GM18499 (cell line): ENCODE data around the gene ZNF778.
"Not testable (repeated sequence)": the region's sequence is repeated elsewhere in the genome, so short reads cannot be mapped to it uniquely, and the experiment has no call there.

Source experiments
- ATAC-seq: cut with Tn5 transposase; IDR thresholded peaks from one replicate; pipeline ENCODE4 v1.9.1; 2021; ENCODE audit warnings: moderate number of reproducible peaks; ENCODE audit not compliant: insufficient read depth, unreplicated experiment

The ZNF778 gene

DNA sequence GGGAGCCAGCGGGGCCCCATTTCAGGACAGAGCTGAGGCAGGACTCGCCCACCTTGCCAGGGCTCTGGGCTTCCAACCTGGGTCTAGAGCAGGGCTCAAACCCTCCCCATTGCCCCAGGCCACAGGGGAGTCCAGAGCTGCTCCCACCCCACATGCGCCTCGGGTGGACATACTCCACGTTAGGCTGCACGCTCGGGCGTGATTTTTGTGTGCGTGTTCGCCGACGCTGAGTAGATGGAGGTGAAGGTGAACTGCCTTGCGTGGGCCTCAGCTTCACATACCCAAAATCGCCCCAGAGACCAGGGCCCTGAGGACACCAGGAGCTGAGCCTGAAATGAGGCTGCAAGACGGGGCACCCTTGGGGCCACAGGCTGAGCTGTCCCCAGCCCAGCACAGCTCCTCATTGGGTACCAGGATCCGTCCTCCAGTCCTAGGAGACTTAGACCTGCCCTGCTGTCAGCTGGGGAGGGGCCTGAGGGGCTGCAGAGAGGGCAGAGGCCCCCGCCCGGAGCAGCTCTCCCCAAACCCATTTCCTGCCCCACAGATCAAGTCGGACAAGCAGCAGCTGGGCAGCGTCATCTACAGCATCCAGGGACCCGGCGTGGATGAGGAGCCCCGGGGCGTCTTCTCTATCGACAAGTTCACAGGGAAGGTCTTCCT is 37.7 kb upstream of the ZNF778 start:
- ATAC-seq = no peak

DNA sequence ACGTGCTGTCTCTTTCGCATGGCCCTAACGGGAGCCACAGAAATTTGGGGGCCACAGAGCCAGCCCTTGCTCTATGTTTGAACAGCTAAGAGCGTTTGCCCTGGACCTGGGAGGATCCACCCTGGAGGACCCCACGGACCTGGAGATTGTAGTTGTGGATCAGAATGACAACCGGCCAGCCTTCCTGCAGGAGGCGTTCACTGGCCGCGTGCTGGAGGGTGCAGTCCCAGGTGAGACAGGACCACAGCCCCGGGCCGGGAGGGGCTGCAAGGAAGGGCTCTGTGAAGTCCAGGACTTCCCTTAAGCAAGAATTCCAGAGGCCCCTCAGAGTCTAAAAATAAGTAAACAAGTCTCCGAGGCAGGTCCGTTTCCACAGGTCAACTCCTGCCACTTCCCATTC is 34.0 kb upstream of the ZNF778 start:
- ATAC-seq = no peak

DNA sequence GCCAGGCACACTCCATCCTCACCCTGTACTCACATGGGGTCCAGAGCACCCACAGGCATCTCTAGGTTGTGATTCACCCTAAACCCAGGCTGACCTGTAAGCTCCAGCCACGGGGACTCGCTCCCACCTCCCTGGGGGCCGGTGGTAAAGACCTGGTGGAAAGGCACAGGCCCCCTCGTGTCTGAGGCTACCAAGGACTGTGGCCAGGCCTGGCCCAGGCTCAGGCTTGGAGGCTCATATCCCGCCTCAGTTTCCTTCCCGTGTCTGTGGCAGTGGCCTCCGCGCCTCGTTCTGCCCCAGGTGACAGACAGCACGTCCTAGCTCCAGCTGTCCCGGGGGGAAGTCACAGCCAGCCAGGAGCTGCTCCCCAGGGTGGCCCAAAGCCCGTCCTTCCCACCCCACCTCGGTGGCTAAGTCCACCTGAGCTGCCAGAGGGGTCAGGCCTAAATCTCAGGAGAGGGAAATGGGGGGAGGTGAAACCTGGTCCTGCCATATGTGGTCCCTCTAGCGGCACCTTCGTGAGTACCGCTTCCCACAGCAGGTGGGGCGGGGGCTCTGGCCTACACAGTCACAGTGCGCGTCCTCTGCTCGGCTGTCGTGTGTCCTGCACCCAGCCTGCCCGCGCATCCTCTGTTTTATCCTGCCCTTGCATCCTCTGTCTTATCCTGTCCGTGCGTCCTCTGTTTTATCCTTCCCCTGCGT is 33.4 kb upstream of the ZNF778 start:
- no peak for ATAC-seq

DNA sequence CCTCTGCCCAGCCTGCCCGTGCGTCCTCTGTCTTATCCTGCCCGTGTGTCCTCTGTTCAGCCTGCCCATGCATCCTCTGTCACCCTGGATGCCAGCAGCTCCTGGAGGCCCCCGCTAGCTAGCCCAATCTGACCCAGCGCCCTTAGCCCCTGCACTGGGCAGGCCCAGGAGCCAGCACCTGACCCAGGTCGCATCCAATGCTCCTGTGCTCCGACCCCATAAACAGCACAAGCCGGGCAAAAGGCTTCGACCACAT is 32.9 kb upstream of the ZNF778 start:
- no peak for ATAC-seq

DNA sequence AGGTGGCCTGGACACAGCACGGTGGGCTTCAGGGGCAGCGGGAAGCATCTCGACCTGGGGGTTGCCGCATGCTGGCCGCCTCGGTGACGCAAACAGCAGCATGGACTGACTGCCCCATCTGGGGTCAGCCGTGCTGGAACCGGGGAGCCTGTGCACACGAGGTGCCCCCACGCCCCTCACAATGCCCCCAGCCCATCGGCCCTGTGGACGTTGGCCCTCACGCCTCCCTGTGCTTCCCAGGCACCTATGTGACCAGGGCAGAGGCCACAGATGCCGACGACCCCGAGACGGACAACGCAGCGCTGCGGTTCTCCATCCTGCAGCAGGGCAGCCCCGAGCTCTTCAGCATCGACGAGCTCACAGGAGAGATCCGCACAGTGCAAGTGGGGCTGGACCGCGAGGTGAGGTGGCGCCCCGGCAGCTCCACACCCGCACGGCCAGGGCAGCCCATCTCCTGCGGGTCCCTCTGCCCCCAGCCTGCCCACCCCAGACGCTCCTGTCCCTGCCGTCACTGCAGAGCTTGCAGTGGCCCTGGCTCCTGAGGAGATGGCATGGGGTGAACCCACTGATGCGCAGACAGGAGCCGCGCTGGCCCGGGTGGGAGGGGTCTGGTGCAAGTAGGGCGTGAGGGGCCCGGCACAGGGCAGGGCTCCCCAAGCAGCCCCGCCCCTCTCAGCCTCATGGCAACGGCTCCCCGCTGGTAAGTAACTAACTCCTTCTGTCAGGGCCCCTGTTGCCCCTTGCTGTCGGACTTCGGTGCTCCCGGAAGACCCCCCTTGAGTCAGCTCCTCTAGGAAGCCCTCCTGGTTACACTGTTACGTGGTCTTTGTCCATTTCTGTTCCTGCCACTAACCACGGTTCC is 32.3 kb upstream of the ZNF778 start:
- no peak for ATAC-seq

DNA sequence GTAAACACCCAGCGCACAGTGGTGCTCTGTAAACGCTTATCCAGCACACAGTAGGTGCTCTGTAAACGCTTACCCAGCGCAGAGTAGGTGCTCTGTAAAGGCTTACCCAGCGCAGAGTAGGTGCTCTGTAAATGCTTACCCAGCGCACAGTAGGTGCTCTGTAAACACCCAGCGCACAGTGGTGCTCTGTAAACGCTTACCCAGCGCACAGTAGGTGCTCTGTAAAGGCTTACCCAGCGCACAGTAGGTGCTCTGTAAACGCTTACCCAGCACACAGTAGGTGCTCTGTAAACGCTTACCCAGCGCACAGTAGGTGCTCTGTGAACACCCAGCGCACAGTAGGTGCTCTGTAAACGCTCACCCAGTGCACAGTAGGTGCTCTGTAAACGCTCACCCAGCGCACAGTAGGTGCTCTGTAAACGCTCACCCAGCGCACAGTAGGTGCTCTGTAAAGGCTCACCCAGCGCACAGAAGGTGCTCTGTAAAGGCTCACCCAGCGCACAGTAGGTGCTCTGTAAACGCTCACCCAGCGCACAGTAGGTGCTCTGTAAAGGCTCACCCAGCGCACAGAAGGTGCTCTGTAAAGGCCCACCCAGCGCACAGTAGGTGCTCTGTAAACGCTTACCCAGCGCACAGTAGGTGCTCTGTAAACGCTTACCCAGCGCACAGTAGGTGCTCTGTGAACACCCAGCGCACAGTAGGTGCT is 31.5 kb upstream of the ZNF778 start:
- not testable (repeated sequence) for ATAC-seq

DNA sequence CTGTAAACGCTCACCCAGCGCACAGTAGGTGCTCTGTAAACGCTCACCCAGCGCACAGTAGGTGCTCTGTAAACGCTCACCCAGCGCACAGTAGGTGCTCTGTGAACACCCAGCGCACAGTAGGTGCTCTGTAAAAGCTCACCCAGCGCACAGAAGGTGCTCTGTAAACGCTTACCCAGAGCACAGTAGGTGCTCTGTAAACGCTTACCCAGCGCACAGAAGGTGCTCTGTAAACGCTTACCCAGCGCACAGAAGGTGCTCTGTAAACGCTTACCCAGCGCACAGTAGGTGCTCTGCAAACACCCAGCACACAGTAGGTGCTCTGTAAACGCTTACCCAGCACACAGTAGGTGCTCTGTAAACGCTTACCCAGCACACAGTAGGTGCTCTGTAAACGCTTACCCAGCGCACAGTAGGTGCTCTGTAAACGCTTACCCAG is 30.9 kb upstream of the ZNF778 start:
- not testable (repeated sequence) for ATAC-seq

DNA sequence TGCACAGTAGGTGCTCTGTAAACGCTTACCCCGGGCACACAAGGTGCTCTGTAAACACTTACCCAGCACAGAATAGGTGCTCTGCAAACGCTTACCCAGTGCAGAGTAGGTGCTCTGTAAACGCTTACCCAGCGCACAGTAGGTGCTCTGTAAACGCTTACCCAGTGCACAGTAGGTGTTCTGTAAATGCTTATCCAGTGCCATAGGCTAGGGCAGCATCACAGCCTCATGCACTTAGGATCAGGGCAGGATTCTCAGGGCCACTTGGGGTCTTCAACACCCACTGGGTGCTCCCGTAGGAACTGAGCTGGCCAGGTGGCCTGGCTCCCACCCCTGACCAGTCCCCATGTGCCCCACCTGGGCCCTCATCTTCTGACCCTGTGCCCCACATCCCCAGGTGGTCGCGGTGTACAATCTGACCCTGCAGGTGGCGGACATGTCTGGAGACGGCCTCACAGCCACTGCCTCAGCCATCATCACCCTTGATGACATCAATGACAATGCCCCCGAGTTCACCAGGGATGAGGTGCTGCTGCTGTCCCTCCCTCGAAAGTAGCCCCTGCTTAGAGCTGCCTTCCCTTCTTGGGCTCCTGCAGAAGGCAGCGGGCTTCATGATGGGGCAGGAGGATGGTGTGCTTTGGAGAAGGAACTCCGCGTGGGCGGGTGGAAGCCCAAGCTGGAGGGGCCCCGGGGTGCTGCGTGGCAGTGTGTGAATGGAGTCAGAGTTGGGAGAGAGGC is 30.3 kb upstream of the ZNF778 start:
- ATAC-seq = no peak

DNA sequence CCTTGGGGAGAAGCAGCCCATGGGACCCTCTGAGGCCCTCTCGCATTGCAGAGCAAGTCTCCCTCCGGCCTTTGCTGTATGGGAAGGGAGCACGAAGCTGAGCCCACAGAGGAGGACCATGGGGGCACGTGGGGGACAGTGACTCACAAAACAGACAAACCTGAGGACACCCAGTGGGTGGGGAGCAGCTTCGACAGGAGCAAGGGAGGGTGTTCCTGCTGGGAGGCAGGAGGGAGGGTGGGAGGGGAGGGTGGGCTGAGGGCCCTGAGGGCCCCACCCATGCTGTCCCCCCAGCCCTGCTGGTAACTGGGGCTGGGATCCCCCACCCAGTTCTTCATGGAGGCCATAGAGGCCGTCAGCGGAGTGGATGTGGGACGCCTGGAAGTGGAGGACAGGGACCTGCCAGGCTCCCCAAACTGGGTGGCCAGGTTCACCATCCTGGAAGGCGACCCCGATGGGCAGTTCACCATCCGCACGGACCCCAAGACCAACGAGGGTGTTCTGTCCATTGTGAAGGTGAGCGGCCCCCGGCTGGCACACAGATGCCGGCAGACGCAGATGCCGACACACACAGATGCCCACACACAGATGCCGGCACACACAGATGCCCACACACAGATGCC is 29.6 kb upstream of the ZNF778 start:
- no peak for ATAC-seq

DNA sequence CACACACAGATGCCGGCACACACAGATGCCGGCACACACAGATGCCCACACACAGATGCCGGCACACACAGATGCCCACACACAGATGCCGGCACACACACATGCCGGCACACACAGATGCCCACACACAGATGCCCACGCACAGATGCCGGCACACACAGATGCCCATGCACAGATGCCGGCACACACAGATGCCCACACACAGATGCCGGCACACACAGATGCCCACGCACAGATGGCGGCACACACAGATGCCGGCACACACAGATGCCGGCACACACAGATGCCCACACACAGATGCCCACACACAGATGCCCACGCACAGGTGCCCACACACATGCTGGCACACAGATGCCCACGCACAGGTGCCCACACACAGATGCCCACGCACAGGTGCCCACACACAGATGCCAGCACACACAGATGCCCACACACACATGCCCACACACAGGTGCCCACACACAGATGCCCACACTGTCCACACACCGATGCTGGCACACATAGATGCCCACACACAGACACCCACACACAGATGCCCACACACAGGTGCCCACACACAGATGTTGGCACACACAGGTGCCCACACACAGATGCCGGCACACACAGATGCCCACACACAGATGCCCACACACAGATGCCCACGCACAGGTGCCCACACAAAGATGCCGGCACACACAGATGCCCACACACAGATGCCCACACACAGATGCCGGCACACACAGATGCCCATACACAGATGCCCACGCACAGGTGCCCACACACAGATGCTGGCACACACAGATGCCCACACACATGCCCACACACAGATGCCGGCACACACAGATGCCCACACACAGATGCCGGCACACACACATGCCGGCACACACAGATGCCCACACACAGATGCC is 28.8 kb upstream of the ZNF778 start:
- not testable (repeated sequence) for ATAC-seq

DNA sequence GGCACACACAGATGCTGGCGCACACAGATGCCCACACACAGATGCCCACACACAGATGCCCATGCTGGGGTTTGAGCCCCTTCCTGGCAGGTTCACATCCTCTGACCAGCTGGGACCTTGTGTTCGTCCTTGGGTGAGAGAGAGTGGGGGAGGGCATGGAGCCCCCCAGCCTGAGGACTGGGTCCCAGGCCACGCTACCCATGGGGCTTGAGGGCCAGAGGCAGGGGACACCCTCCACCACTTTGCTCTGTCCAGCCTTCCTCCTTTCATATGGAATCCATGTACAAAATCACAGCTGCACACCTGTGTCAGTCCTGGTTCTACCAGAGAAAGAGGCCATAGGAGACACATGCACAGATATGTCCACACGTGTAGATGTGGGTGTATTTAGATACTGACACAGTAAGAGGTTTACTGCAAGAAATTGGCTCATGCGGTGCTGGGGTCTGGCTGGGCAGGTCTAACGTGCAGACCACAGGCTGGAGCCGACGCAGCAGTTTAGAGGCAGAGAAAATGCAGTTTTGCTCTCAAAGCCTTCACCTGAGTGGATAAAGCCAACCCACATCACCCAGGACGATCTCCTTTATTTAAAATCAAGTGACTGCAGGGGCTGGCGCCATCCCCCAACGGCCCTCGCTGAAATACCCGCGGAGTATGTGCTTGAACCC is 28.0 kb upstream of the ZNF778 start:
- no peak for ATAC-seq

DNA sequence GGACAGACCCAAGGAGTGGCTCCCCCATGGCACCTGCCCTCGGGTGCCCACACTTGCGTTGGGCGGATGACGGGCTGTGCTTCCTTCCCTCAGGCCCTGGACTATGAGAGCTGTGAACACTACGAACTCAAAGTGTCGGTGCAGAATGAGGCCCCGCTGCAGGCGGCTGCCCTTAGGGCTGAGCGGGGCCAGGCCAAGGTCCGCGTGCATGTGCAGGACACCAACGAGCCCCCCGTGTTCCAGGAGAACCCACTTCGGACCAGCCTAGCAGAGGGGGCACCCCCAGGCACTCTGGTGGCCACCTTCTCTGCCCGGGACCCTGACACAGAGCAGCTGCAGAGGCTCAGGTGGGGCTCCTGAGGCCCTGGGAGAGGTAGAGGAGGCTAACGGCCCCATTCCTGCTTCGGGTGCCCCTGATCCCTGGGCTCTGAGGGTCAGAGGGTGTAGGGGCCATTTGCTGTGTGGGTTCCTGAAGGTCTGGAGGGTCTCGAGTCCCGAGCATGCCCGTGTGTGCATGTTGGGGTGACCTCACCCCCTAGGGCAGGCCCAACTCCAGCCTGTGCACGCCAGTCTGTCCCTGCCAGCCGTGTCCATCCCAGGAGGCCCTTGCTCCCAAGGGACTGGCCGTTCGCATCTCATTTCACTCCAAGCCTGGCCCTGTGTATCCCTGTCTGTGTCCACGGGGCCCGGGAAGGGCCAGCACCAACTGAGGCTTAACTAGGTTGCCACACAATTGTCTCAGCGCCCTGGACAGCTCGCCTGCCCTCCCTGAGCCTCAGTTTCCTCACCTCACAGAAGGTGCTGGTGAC is 27.1 kb upstream of the ZNF778 start:
- no peak for ATAC-seq

DNA sequence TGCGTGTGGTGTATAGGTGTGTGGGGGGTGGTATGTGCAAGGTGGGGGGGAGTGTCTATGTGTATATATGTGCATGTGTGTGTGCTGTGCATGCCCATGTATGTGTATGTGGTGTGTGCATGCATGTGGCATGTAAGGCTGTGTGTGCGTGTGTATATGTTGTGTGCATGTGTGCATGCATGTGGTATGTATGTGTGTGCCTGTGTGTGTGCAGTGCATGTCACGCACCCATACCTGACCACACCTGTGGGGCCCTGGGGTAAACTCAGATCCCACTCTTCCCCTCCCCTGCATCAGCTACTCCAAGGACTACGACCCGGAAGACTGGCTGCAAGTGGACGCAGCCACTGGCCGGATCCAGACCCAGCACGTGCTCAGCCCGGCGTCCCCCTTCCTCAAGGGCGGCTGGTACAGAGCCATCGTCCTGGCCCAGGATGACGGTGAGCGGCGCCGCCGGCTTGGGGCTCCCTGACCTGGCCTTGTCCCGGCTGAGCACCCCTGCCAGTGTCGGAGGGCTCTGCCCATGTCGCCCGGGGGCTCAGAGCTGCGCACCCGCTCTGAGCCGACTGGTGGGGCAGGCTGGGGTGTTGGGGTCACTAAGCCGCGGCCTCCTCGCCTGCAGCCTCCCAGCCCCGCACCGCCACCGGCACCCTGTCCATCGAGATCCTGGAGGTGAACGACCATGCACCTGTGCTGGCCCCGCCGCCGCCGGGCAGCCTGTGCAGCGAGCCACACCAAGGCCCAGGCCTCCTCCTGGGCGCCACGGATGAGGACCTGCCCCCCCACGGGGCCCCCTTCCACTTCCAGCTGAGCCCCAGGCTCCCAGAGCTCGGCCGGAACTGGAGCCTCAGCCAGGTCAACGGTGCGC is 26.2 kb upstream of the ZNF778 start:
- ATAC-seq = no peak

DNA sequence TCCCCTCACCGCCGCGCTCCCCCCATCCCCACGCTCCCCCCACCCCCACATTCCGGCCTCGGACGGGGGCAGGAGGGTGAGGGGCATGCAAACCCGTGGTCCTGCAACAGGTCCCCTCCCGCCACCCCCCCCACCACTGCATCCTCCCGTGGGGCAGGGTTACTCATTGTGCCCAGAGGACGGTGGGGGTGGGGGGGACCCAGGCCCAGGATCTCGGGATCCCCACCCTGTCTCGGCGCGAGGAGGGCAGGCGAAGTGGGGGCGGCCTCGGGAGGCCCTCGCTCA is 25.7 kb upstream of the ZNF778 start:
- no peak for ATAC-seq

DNA sequence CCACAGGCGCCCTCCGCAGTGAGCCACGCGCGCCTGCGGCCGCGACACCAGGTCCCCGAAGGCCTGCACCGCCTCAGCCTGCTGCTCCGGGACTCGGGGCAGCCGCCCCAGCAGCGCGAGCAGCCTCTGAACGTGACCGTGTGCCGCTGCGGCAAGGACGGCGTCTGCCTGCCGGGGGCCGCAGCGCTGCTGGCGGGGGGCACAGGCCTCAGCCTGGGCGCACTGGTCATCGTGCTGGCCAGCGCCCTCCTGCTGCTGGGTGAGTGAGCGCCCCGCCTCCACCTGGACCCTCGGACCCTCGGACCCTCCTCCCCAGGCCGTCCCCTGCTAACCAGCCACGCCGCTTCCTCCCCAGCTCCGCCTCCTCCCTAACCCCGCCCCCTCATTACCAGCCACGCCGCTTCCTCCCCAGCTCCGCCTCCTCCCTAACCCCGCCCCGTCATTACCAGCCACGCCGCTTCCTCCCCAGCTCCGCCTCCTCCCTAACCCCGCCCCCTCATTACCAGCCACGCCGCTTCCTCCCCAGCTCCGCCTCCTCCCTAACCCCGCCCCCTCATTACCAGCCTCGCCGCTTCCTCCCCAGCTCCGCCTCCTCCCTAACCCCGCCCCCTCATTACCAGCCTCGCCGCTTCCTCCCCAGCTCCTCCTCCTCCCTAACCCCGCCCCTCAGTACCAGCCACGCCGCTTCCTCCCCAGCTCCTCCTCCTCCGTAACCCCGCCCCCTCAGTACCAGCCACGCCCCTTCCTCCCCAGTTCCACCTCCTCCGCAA is 25.1 kb upstream of the ZNF778 start:
- ATAC-seq = not testable (repeated sequence)

DNA sequence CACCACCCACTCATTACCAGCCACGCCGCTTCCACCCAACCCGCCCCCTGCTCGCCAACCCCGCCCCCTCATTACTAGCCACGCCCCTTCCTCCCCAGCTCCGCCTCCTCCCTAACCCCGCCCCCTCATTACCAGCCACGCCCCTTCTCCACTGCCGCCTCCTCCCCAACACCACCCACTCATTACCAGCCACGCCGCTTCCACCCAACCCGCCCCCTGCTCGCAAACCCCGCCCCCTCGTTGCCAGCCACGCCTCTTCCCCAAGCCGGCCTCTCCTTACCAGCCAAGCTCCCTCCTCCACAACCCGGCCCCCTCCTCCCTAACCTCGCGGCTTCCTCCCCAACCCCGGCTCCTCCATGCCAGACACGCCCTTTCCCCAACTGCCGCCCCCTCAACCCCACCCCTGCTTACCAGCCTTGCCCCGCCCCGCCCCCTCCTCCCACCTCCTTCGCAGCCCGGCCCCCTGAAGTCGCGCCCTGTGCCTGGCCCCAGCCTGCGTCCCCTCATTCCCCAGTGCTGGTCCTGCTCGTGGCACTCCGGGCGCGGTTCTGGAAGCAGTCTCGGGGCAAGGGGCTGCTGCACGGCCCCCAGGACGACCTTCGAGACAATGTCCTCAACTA is 24.4 kb upstream of the ZNF778 start:
- no peak for ATAC-seq
